Measurements from ENCODE around the gene GAB3. TPM values are rescaled to one million over a fixed set of nuclear protein-coding genes. Genes with fewer than 3 reads are reported as not detected.

GAB3 gene
- polyA plus RNA-seq (ENCODE audit: insufficient read length) = 2.5 TPM
- long read RNA-seq, donor 1, partial matches to known transcripts = 0 of 1 reads
- long read RNA-seq, donor 1, other reads (novel, unspliced or antisense) = 0 of 1 reads
- long read RNA-seq, donor 2 = 0 reads
- long read RNA-seq, donor 3 = 0 reads
- long read RNA-seq, donor 4 = 0 reads
- long read RNA-seq, donor 5 = 0 reads
- long read RNA-seq, donor 6 = 0 reads
- long read RNA-seq, donor 7 = 0 reads
- long read RNA-seq, donor 8 = 0 reads

GRCh38 chrX:154750301-154751202 is at the start of gene GAB3:
TSS of gene GAB3 (minus strand) at chrX:154751077. CDS start at chrX:154751025, 52 bp downstream.
- DNase-seq = no peak

GRCh38 chrX:154799556-154800348 is 48.9 kb upstream of the GAB3 start:
- DNase-seq = no peak

GRCh38 chrX:154797006-154797405 is 46.1 kb upstream of the GAB3 start:
- no peak for DNase-seq

- DNase-seq = no peak
Measured at GRCh38 chrX:154795016-154795415, 44.1 kb upstream of the GAB3 start.

- DNase-seq = no peak
Measured at GRCh38 chrX:154793084-154793795, 42.4 kb upstream of the GAB3 start.

GRCh38 chrX:154791939-154792338 is 41.1 kb upstream of the GAB3 start:
- DNase-seq = no peak

- DNase-seq = no peak
Measured at GRCh38 chrX:154791467-154791866, 40.6 kb upstream of the GAB3 start.

- DNase-seq = no peak
Measured at GRCh38 chrX:154785716-154786115, 34.8 kb upstream of the GAB3 start.

GRCh38 chrX:154784149-154784995 is 33.5 kb upstream of the GAB3 start:
- DNase-seq = no peak

- no peak for DNase-seq
Measured at GRCh38 chrX:154780968-154781367, 30.1 kb upstream of the GAB3 start.

GRCh38 chrX:154779261-154779660 is 28.4 kb upstream of the GAB3 start:
- DNase-seq = no peak

GRCh38 chrX:154776753-154777152 is 25.9 kb upstream of the GAB3 start:
- no peak for DNase-seq

- no peak for DNase-seq
Measured at GRCh38 chrX:154775419-154776349, 24.8 kb upstream of the GAB3 start.

GRCh38 chrX:154774622-154775021 is 23.7 kb upstream of the GAB3 start:
- DNase-seq = no peak

GRCh38 chrX:154762537-154763296 is 11.8 kb upstream of the GAB3 start, which contains the start of gene DKC1:
TSS of gene DKC1 (plus strand) at chrX:154762864. CDS start at chrX:154762966, 102 bp downstream.
- peak; percentile 91 for DNase-seq

- no peak for DNase-seq
Measured at GRCh38 chrX:154761977-154762536, 11.2 kb upstream of the GAB3 start.

GRCh38 chrX:154758696-154759095 is 7.8 kb upstream of the GAB3 start:
- no peak for DNase-seq

GRCh38 chrX:154751669-154752271 is 893 bp upstream of the GAB3 start:
- DNase-seq = no peak

Measured in left kidney (tissue), 8 donors.